Mesothelial cell of epicardium (in vitro differentiated cells): Measurements from ENCODE around the gene MS4A10. TPM values are rescaled to one million over a fixed set of nuclear protein-coding genes. Genes with fewer than 3 reads are reported as not detected.

ENCODE experiments used
- DNase-seq, 2 experiments: peaks; one replicate each; pipeline ENCODE4 v3.0.0; 2021; ENCODE audit warnings: low spot score in 2 of 2; ENCODE audit not compliant: unreplicated experiment in 2 of 2
- H3K27ac Mint-ChIP-seq: 2 replicates; pipeline ENCODE4 v1.8.0; 2021; ENCODE audit warnings: mixed read lengths
- H3K27me3 Mint-ChIP-seq: 2 replicates; pipeline ENCODE4 v1.8.0; 2021; ENCODE audit warnings: low read depth, mixed read lengths
- H3K36me3 Mint-ChIP-seq: 2 replicates; pipeline ENCODE4 v1.8.0; 2021; ENCODE audit warnings: mixed read lengths
- H3K4me1 Mint-ChIP-seq: 2 replicates; pipeline ENCODE4 v1.8.0; 2021; ENCODE audit warnings: mixed read lengths
- H3K4me3 Mint-ChIP-seq: 2 replicates; pipeline ENCODE4 v1.8.0; 2021; ENCODE audit warnings: mild to moderate bottlenecking, moderate library complexity, mixed read lengths
- H3K9me3 Mint-ChIP-seq: 2 replicates; pipeline ENCODE4 v1.8.0; 2021; ENCODE audit warnings: mixed read lengths
- CTCF ChIP-seq: fragments of 200-600 bp; sonication (generic); IDR thresholded peaks from one replicate; pipeline ENCODE4 v1.5.0; 2021; ENCODE audit warnings: antibody characterized with exemption; ENCODE audit not compliant: unreplicated experiment
- total RNA-seq: library from RNA; stranded (reverse); gene quantifications from 3 replicates; pipeline ENCODE4 v1.2.1, GENCODE V29; 2021

MS4A10 gene
- total RNA-seq, 1 donor from 2014 or later: not detected

GRCh38 chr11:60791153-60791933 is 6.2 kb downstream of the MS4A10 start:
- H3K36me3 Mint-ChIP-seq: no peaks in the 10 kb centered on the region
- H3K9me3 Mint-ChIP-seq: peaks cover 13% of the 10 kb centered on the region
- no peak overlapping the region for H3K27ac Mint-ChIP-seq
- no peak for DNase-seq
- H3K4me1 Mint-ChIP-seq: peaks cover 4% of the 10 kb centered on the region
- no peak overlapping the region for H3K4me3 Mint-ChIP-seq
- peaks cover 17% of the 10 kb centered on the region for H3K27me3 Mint-ChIP-seq
- no peak for TF ChIP-seq CTCF

GRCh38 chr11:60792521-60792920 is 7.4 kb downstream of the MS4A10 start:
- peaks cover 20% of the 10 kb centered on the region for H3K27me3 Mint-ChIP-seq
- H3K36me3 Mint-ChIP-seq: no peaks in the 10 kb centered on the region
- DNase-seq: no peak
- peaks cover 13% of the 10 kb centered on the region for H3K9me3 Mint-ChIP-seq
- no peak overlapping the region for H3K27ac Mint-ChIP-seq
- TF ChIP-seq CTCF: no peak
- H3K4me1 Mint-ChIP-seq: no peaks in the 10 kb centered on the region
- no peak overlapping the region for H3K4me3 Mint-ChIP-seq

GRCh38 chr11:60795291-60795690 is 10.2 kb downstream of the MS4A10 start:
- Mint-ChIP-seq H3K9me3 (peaks cover 13% of the 10 kb centered on the region), H3K27ac (no peak overlapping the region), H3K36me3 (no peaks in the 10 kb centered on the region), H3K4me3 (no peak overlapping the region), H3K4me1 (no peaks in the 10 kb centered on the region), H3K27me3 (peaks cover 41% of the 10 kb centered on the region)
- TF ChIP-seq CTCF: no peak
- DNase-seq: no peak

- H3K27me3 Mint-ChIP-seq: peaks cover 53% of the 10 kb centered on the region
- no peak overlapping the region for H3K27ac Mint-ChIP-seq
- no peak for DNase-seq
- H3K9me3 Mint-ChIP-seq: no peaks in the 10 kb centered on the region
- TF ChIP-seq CTCF: no peak
- no peaks in the 10 kb centered on the region for H3K36me3 Mint-ChIP-seq
- no peak overlapping the region for H3K4me3 Mint-ChIP-seq
- H3K4me1 Mint-ChIP-seq: no peaks in the 10 kb centered on the region
These were observed 12.9 kb downstream of the MS4A10 start for GRCh38 chr11:60797846-60798630.

- Mint-ChIP-seq H3K36me3 (no peaks in the 10 kb centered on the region), H3K27me3 (peaks cover 51% of the 10 kb centered on the region), H3K4me3 (no peak overlapping the region), H3K4me1 (no peaks in the 10 kb centered on the region), H3K27ac (no peak overlapping the region), H3K9me3 (no peaks in the 10 kb centered on the region)
- DNase-seq: no peak
- no peak for TF ChIP-seq CTCF
These were observed 13.5 kb downstream of the MS4A10 start for GRCh38 chr11:60798631-60799030.
